LNCAP (cell line): Measurements from ENCODE around the gene MICAL2.

Experiments used
- CTCF ChIP-seq: fragments of 450-650 bp; IDR thresholded peaks from 2 replicates; pipeline ENCODE4 v1.5.1; 2017; ENCODE audit warnings: mild to moderate bottlenecking

Gene MICAL2

DNA sequence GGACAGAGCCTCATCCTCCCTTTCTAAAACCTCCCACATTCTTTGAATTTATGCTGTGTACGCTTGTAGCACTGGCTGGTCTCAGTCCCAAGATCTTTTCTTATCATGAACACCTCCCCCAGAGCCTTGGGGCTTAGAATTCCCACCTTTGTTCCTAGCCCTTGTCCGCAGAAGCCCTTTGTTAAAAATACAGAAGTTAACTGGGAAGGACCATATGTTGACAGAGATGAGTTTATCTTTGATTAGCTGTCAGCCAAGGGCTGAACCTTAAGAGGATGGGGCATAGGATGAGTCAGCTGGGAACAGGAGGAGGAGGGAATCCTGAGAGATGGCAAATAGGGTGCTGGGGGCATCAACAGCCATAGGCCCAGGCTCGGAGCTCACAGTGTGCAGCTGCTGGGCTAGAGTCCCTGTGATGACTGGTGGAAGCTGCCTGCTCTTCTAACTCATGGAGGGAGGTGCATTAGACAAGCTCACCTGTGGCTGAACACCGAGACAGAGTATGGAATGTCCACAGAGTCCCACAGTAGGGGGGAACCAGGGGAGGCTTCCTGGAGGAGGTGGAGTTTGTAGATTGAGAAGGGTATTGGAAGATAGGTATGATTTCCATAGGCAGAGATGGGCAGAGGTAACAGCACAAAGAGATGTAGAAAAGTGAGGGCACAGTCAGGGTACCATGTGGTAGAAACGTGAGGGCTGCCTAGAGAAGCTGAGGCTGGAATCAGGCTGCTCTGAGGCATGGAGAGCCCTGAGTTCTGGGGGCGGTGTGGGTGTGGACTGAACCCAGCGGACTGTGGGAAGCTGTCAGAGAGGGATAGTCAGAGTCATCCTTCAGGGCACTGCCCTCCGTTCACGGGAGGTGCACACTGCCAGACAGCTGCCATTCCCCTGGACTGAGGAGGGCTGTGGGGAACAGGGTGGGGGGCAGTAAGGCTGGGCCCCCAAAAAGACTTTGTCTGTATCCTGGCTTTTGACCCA lies 9.9 kb downstream of the MICAL2 start:
- no peak for TF ChIP-seq CTCF

DNA sequence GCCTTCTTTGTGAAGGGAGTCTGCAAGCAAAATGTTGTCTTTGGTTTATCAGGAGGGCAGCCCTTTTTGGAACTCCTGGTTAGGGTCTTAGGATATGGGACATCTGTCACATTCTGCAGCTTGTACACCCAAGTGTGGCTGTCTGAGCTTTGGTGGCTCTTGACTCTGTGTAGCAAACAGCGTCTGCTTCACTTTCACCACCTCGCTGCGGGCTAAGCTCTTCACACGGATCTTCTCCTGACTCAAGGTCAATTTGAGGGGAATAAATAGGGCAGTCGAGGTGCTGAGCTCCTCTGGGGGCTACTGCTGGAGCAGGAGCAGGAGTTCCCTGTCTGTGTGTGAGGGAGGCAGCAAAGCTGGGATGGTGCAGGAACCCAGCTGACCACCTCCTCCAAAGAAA lies 10.6 kb downstream of the MICAL2 start:
- no peak for TF ChIP-seq CTCF

DNA sequence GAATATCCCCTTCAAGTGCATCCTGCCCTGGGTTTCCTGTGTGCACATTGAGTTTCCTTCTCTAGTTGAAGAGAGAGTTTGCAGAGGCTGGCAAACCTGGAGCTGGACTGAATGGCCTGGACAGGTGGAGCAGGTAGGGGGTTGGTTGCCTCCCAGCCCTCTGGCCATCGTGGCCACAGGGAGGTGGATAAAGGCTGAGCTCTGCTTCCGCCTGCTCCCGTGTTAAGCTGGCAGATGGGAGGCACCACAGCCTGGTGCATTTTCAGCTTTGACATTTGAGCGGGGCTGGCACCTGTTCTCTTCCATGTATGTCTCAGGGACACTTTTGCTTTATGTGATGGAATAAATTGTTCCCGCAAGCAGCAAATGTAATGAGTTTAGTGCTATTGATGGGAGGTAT lies 11.1 kb downstream of the MICAL2 start:
- TF ChIP-seq CTCF, result no peak

GRCh38 chr11:12122083-12122482 lies 11.7 kb downstream of the MICAL2 start:
- TF ChIP-seq CTCF, result peak; percentile 43

DNA sequence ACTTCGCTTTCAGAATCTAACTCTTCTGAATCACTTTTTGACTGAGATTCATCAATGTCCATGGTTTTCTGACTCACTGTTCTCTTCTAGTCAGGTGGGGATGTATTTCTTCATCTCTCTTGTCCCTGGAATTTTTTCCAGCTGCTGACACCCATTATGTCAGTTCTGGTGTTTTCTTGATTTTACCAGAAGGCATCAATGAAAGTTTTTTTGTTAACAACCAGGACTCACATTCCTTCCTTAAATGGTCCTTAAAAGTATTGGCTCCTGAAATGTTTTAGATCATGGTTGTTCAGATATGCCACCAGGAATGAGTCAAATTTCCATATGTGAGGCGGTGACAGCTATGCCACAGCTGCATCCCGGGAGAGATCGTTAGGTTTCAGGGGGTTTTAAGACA lies 12.9 kb downstream of the MICAL2 start:
- TF ChIP-seq CTCF, result no peak

GRCh38 chr11:12123799-12124198 lies 13.4 kb downstream of the MICAL2 start:
- TF ChIP-seq CTCF, result no peak

DNA sequence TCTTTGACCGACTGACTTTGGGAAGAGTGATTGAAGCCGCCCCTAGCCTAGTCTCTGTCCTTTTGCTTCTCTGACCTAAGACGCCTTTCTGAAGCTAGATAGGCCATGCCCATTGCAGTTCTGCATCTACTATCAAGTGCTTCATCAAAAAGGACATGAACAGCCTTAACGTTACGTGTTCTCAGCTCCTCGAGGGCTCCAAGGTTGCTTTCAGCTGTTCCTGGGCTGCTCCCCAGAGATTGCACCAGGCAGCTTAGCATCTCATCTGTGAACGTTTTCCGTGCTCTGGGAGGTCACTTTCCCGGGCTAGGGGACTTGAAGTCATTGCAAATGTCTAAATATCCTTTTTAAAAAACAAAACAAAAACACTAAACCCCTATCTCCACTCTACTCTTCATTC lies 13.9 kb downstream of the MICAL2 start:
- no peak for TF ChIP-seq CTCF
